GM13976 (cell line): Measurements from ENCODE around the gene CPT1B.

Experiments used
- DNase-seq: peaks from one replicate; pipeline ENCODE4 v3.0.0; 2012; ENCODE audit warnings: low spot score
- in situ Hi-C: fragments of 300-500 bp; cut with MboI; formaldehyde crosslinking; loops from one replicate; pipeline ENCODE4 v1.12.0; 2022; ENCODE audit warnings: low sequenced_read_pairs, mixed read lengths, inconsistent platforms; ENCODE audit not compliant: unreplicated experiment
- TF ChIP-seq, protein P1 (sequence below): IDR thresholded peaks from 2 replicates; pipeline ENCODE4 v1.5.1; 2012; ENCODE audit warnings: borderline replicate concordance, mild to moderate bottlenecking; ENCODE audit not compliant: insufficient read depth; ENCODE audit errors: extremely low read depth, missing control alignments, control extremely low read depth

Gene CPT1B

GRCh38 chr22:50577987-50578775 is at the start of gene CPT1B:
Gene CPT1B (minus strand): TSS chr22:50578427. CDS start chr22:50577915, 512 bp downstream.
- TF ChIP-seq, protein P1, sequence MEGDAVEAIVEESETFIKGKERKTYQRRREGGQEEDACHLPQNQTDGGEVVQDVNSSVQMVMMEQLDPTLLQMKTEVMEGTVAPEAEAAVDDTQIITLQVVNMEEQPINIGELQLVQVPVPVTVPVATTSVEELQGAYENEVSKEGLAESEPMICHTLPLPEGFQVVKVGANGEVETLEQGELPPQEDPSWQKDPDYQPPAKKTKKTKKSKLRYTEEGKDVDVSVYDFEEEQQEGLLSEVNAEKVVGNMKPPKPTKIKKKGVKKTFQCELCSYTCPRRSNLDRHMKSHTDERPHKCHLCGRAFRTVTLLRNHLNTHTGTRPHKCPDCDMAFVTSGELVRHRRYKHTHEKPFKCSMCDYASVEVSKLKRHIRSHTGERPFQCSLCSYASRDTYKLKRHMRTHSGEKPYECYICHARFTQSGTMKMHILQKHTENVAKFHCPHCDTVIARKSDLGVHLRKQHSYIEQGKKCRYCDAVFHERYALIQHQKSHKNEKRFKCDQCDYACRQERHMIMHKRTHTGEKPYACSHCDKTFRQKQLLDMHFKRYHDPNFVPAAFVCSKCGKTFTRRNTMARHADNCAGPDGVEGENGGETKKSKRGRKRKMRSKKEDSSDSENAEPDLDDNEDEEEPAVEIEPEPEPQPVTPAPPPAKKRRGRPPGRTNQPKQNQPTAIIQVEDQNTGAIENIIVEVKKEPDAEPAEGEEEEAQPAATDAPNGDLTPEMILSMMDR = no peak
- no peak for DNase-seq
- in situ Hi-C loops = no loop called here

DNA sequence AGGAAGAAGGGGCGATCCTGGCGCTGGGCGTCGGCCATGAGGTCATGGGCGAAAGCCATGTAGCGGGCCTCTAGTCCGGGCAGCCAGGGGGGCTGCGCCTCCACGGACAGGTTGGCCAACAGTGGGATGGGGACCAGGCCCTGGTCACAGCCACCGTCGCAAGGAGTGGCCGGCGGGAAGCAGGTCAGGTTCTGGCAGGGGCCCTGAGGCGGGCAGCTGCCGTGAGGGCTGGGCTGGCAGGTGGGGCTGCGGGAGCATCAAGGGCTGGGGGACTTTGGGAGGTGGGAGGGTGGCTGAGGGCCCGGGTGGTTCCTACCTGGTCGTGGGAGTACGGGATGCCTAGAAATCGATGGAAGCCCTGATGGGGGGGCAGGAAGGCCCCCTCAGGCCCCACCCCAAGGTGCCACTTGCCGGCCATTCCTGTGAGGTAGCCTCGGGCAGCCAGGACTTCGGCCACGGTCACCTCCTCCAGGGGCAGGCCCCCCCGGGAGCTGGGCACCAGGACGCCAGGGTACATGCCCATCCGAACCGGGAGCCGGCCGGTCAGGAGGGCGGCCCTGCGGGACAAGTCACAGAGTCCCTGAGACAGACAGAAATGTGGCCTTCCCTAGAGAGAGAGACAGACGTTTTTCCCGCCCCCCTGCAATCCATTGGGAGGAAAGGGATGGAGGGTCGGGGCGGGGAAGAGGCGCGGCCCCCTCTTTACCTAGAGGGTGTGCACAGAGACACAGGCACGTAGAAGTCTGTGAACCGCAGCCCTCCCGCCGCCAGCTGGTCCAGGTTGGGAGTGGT is 48.8 kb upstream of the CPT1B start:
- DNase-seq = no peak
- TF ChIP-seq, protein P1 = no peak
- in situ Hi-C loops = no loop called here

DNA sequence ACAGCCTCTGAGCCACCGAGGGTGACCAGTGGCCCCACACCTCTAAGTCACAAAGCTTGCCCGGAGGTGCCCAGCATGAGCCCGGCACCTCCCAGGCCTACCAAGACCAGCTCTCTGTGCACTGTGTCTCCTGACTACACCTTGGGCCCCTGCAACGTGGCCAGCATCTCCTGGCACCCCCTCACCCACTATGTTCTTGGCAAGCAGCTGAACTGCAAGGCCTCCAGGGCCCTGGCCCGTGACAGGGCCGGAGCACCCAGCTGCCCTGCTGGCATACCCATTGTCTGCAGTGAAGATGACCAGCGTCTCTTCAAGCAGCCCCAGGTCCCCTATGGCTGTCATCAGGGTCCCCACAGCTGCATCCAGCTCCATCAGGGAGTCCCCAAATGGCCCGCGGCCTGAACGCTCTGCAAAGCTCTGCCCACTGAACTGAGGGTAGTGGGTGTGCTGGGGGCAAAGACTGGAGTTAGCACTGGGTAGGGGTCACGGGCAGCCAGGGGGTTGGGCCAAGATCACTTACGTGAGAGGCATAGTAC is 48.2 kb upstream of the CPT1B start:
- in situ Hi-C loops = no loop called here
- no peak for DNase-seq
- TF ChIP-seq, protein P1 = no peak

GRCh38 chr22:50625568-50626313 is 47.5 kb upstream of the CPT1B start:
- in situ Hi-C loops = no loop called here
- TF ChIP-seq, protein P1 = peak; percentile 14
- DNase-seq = no peak

DNA sequence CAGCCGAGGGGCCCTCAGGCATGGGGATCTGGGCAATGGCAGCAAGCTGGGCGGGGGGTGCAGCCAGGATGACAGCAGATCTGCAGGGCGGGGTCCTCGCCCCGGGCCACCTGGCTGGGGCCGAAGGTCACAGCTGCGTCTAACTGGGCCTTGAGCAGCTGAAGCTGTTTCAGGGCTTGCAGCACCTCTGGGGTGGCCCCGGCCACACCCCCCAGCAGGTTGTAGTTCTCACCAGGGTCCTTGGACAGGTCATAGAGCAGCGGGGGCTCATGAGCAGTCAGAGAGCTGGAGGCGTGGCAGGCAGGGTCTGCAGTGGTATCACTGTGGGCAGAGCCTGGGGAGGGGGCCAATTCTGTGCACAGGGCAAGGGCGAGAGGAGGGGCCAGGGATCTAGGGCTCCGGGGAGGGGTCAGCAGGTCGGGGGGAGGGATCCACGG is 46.9 kb upstream of the CPT1B start:
- no peak for DNase-seq

More for the DNA sequence above, 46.9 kb upstream of the CPT1B start:
- TF ChIP-seq, protein P1 = no peak
- in situ Hi-C loops = no loop called here
